IPS-NIHi7 (cell line): ENCODE measurements around the gene GPD2.
"Not testable (repeated sequence)": the region's sequence is repeated elsewhere in the genome, so short reads cannot be mapped to it uniquely, and the experiment has no call there.

ENCODE experiments used
- DNase-seq: peaks from one replicate; pipeline ENCODE4 v3.0.0; 2012; ENCODE audit warnings: mixed read lengths; ENCODE audit errors: extremely low spot score

GPD2 gene

GRCh38 chr2:156590085-156590739 is 154.0 kb downstream of the GPD2 start:
- no peak for DNase-seq

GRCh38 chr2:156592809-156593593 is 156.8 kb downstream of the GPD2 start:
- DNase-seq: peak; percentile 39

GRCh38 chr2:156593594-156593921 is 157.4 kb downstream of the GPD2 start:
- DNase-seq: no peak

DNA sequence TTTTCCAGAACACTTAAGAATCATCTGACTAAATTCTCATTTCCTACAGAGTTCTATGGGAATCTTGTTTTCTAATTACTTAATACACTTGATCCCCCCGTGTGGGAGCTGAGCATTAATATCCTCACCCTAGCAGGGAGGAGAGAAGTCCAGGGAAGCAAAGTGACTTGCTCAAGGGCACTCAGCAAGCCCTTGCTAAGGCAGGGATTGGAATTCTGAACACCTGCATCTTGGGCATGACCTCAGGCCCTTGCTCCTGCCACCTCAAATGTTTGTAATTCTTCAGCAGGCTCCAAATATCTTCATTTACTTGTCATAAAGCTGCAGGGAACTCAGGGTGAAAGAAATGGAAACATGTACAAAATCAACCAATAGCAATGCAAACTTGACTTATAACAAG is 162.4 kb downstream of the GPD2 start:
- DNase-seq: no peak

- no peak for DNase-seq
These were observed 164.0 kb downstream of the GPD2 start for GRCh38 chr2:156600196-156600595.

DNA sequence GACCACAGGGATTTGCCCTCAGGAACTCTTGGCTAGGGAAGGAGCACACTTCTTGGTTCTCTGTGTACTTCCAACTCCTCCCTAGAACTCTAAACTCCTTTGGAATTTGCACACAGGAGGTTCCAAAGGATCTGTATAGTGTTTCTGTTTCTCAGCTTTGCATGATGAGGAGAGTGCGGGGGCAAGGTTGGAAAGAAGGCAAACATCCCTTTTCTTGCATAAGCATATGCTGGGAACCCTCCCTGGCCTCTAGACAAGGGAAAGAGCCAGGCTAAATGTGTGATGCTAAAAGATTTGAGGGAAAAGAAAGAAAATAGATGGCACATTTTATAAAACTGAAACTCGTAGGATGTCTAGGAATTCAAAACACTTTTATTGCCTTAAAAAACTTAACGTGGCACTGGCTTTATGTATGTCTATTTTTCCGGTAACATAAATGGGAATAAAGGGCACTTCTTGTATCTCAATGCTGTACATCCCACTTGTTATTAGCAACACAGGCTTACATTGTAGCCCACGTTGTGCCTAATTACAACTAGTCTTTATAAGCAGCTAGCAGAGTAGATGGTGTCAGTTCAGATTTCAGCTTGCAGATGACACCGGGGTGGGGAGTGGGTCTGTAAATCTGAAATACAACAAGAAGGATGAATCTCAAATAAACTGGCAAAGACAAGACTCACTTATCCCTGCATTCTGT is 165.8 kb downstream of the GPD2 start:
- DNase-seq: no peak

DNA sequence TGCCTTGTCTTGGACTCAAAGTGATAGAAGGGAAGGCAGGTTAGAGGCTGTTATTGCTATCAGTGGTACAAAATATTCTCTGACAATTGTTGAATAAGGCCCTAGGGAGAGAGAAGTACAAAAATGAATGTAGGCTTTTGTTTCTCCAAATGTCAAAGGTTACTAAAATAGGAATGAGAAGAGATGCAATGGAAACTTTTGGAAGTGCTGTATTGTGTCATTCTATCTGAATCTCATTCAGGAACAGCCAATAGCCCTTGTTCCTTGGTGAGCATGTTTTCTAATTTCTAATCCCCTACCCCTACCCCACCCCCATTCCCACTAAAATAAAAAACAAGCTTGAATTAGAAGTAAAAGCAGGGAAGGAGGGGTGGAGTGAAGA is 166.4 kb downstream of the GPD2 start:
- DNase-seq: no peak

GRCh38 chr2:156615836-156616322 is 179.7 kb downstream of the GPD2 start:
- DNase-seq: no peak

GRCh38 chr2:156618071-156618470 is 181.9 kb downstream of the GPD2 start:
- DNase-seq: not testable (repeated sequence)

DNA sequence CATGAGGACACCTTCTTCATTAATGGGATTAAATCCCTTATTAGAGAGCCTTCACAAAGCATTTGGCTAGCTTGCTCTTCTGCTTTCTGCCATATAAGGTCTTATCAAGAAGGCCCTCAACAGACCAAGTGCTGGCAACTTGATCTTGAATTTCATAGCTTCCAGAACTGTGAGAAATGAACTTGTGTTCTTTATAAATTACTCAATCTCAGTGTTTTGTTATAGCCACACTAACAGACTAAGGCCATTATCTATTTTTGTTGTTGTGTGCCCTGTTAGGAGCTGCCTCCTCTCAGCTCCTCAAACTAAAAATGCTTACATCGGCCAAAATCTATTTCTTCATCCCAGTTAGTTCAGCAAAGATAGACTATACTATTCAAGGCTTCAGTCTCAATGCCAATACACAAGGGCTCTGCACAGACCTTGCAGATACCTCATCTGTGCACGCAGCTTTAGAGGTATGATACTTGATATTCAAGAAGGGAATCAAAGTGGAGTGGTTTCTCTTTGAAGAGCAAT is 182.9 kb downstream of the GPD2 start:
- DNase-seq: no peak

GRCh38 chr2:156622491-156622890 is 186.3 kb downstream of the GPD2 start:
- DNase-seq: no peak

- DNase-seq: no peak
These were observed 189.4 kb downstream of the GPD2 start for GRCh38 chr2:156625360-156626170.

DNA sequence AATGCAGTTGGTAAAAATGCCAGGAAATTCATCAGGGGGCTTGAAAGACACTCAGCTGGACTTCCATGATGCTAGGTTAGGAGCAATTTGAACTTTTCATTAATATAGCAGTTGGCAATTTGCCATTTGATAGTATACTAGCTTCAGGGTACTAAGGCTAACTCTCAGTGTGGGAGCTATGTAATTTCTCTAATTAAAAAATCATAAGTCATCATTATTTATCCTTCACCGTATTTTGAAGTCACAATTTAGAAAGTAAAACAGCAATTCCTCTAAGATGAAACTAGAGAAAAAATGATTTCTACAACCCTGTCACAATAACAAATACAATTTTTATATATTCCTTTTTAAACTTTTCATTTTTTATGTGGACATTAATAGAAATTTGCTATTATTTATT is 190.8 kb downstream of the GPD2 start:
- no peak for DNase-seq

GRCh38 chr2:156630579-156631337 is 194.6 kb downstream of the GPD2 start:
- peak; percentile 66 for DNase-seq

DNA sequence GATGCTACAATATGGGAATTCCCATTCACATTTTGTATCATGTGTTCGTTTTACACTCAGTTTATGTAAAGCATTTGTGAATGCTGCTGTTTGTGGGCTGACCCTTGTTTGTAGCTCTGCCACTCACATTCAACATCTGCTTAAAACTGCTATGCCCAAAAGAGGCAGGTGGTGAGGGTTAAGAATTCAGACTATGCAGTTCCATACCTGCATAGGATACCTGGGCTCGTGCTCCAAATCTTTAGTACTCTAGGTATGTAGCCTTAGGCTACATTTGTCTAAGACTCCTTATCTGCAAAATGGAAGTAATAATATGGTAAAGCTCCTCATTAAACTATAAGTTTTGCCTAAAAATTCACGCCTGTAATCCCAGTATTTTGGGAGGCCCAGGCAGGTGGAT is 199.5 kb downstream of the GPD2 start:
- DNase-seq: no peak
